ENCODE measurements around the gene TXNDC15.
"Not testable (repeated sequence)": the region's sequence is repeated elsewhere in the genome, so short reads cannot be mapped to it uniquely, and the experiment has no call there.

TXNDC15 gene

DNA sequence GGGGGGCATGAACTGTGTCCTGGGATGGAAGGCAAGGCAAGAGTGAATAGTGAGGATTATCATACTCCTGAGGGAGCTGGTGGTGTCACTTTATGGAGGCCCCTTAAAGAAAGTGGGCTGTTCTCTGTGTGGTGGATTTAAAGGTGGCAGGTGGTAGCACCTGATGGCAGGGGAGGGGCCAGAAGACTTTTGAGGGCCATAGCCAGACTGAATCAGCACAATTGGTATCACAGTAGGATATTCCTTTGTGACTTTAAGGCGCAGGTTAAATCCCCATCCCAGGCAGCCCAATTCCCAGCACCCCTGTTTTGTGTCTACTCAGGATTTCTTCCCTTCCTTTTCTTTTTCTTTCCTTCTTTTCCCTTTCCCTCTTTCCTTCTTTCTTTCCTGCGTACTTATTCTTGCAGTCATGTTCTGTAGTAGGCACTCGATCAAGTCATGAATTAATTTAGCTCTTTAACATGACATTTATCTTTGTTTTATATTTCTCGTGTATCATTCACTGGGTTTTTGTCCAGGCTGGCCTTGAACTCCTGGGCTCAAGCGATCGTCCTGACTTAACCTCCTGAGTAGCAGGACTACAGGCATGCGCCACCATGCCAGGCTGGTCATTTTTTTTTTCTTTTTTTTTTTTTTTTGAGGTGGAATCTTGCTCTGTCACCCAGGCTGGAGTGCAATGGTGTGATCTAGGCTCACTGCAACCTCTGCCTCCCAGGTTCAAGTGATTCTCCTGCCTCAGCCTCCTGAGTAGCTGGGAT is 19.8 kb downstream of the TXNDC15 start:
- TF ChIP-seq, protein P1, sequence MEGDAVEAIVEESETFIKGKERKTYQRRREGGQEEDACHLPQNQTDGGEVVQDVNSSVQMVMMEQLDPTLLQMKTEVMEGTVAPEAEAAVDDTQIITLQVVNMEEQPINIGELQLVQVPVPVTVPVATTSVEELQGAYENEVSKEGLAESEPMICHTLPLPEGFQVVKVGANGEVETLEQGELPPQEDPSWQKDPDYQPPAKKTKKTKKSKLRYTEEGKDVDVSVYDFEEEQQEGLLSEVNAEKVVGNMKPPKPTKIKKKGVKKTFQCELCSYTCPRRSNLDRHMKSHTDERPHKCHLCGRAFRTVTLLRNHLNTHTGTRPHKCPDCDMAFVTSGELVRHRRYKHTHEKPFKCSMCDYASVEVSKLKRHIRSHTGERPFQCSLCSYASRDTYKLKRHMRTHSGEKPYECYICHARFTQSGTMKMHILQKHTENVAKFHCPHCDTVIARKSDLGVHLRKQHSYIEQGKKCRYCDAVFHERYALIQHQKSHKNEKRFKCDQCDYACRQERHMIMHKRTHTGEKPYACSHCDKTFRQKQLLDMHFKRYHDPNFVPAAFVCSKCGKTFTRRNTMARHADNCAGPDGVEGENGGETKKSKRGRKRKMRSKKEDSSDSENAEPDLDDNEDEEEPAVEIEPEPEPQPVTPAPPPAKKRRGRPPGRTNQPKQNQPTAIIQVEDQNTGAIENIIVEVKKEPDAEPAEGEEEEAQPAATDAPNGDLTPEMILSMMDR (IDR thresholded peaks at IDR 0.05; ENCODE audit: borderline replicate concordance, control extremely low read depth, extremely low read depth, insufficient read depth, missing control alignments) = no peak
- no peak for DNase-seq (ENCODE audit: low spot score)
- in situ Hi-C loops (cut with MboI; ENCODE audit: low sequenced_read_pairs, unreplicated experiment) = no loop called here

DNA sequence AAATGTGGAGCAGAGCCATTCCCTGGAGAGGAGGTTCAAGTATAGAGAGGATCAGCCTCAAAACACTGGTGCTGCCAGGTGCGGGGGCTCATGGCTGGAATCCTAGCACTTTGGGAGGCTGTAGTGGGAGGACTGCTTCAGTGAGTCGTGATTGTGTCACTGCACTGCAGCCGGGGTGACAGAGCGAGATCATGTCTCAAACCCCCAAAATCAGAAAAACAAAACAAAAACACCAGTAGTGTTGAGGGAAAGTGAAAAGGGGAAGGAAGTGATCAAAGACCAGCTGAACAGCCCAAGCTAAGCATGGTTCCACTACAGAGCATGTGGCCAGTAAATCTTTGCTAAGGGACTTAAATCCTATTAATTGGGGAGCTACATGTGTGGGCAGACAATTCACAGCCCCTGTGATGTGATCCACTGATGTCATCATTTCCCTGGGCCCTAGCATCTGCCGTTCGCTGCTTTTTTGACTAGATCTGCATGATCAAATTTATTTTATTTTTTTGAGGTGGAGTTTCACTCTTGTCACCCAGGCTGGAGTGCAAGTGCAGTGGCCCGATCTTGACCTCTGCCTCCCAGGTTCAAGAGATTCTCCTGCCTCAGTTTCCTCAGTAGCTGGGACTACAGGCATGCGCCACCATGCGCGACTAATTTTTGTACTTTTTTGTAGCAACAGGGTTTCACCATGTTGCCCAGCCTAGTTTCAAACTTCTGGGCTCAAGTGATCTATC is 28.1 kb downstream of the TXNDC15 start:
- peak; percentile 74 for DNase-seq (ENCODE audit: low spot score)
- in situ Hi-C loops (cut with MboI; ENCODE audit: low sequenced_read_pairs, unreplicated experiment) = no loop called here
- TF ChIP-seq, protein P1 (IDR thresholded peaks at IDR 0.05; ENCODE audit: borderline replicate concordance, control extremely low read depth, extremely low read depth, insufficient read depth, missing control alignments) = no peak

DNA sequence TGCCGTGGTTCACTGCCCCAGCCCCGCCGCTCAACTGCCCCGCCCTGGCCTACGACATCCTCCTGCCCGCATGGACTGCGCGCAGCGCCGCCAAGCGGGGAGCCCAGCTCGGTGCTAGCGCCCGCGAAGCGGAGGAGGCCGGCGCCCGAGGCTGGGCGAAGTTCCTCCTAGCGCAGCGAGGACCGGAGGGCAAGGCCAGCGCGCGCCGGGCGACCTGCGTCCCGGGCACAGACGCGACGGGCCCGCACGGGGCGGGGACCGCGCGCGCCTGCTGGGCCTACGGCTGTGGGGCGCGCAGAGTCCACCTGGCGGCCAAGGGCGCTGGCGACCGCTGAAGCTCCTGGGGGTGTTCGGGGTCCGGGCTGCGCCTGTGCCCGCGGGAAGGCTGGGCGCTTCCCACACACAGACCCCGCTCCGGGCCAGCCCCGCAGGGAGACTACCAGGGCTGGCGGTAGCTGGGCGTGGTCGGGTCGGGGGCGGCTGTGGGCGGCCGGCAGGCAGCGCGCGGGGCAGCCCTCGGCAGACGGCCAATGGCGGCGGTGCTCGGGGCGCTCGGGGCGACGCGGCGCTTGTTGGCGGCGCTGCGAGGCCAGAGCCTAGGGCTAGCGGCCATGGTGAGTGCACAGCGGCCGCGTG is 30.6 kb downstream of the TXNDC15 start, which contains the start of gene PCBD2:
Gene PCBD2 (plus strand): TSS at position 522 of the 636 bp plus-strand sequence. CDS start 9 bp downstream, at position 531.
- in situ Hi-C loops (cut with MboI; ENCODE audit: low sequenced_read_pairs, unreplicated experiment) = no loop called here
- TF ChIP-seq, protein P1 (IDR thresholded peaks at IDR 0.05; ENCODE audit: borderline replicate concordance, control extremely low read depth, extremely low read depth, insufficient read depth, missing control alignments) = peak; percentile 98
- peak; percentile 90 for DNase-seq (ENCODE audit: low spot score)

DNA sequence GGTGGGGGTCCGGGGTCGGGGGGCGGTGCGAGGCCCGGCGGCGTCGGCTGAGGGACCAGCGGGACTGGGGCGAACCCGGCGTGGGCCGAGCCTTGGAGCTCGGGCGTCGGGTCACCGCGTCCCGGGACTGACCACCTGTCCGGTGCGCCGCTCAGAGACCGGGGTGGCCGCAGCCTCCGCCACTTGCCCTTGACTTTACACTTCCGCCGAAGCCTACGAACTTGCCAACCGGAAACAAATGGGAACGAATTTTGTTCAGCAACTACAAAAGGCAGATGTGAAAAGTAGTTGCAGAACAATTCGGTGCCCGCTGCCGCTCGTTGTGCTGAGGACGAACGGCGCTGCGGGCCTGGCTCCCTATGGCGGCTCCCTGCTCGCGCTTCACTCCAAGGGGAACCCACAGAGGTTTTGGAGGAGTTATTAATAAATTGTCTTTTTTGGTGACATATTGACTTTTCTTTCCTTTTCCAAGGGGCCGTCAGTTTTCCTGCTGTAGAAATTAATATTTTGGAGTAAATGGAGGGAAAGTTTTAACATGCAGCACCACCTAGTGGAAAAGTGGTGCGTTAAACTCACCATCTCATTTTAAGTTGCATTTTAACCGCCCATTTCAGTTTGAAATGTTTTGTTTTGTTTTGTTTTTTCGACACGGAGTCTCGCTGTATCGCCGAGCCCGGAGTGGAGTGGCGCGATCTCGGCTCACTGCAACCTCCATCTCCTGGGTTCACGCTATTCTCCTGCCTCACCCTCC is 31.2 kb downstream of the TXNDC15 start:
- in situ Hi-C loops (cut with MboI; ENCODE audit: low sequenced_read_pairs, unreplicated experiment) = no loop called here
- TF ChIP-seq, protein P1 (IDR thresholded peaks at IDR 0.05; ENCODE audit: borderline replicate concordance, control extremely low read depth, extremely low read depth, insufficient read depth, missing control alignments) = peak; percentile 58
- DNase-seq (ENCODE audit: low spot score) = peak; percentile 68

DNA sequence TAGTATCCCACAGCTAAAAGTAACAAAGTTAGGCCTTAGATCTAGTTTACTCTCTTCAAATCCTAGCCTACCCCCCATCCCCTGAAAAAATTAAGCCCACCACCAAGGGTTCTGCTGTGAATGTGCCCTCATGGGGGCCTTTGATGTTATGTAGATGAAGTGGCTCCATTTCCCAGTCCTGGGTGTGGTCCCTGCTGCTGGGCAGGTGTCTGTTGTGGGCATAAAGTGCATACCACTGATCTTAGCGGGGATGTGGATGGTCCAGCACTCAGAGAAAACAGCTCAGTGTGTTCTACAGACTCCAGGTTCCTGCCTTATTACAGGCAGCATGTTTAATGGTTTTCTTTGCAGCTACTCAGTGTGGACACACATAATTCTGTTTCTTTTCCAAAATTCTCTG is 32.6 kb downstream of the TXNDC15 start:
- in situ Hi-C loops (cut with MboI; ENCODE audit: low sequenced_read_pairs, unreplicated experiment) = no loop called here
- TF ChIP-seq, protein P1 (IDR thresholded peaks at IDR 0.05; ENCODE audit: borderline replicate concordance, control extremely low read depth, extremely low read depth, insufficient read depth, missing control alignments) = no peak
- no peak for DNase-seq (ENCODE audit: low spot score)

DNA sequence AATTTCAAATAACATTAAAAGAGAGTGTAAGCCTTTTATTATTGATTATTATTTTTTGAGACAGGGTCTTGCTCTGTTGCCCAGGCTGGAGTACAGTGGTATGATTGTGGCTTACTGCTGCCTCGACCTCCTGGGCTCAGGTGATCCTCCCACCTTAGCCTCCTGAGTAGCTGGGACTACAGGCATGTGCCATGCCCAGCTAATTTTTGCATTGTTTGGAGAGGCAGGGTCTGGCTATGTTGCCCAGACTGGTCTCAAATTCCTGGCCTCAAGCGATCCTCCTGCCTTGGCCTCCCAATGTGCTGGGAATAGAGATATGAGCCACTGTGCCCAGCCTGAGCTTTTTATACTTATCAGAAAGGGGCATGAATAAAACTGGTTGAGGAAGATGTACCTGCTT is 36.6 kb downstream of the TXNDC15 start:
- in situ Hi-C loops (cut with MboI; ENCODE audit: low sequenced_read_pairs, unreplicated experiment); DNase-seq (ENCODE audit: low spot score): not testable (repeated sequence)

Measured in GM13976 (cell line).